ENCODE data around the gene MRGPRX2.

The MRGPRX2 gene

GRCh38 chr11:19055016-19055415 is 5.5 kb downstream of the MRGPRX2 start:
- H3K36me3 Mint-ChIP-seq, result no peaks in the 10 kb centered on the region
- H3K27ac Mint-ChIP-seq, result no peak overlapping the region
- no peaks in the 10 kb centered on the region for H3K4me1 Mint-ChIP-seq
- ATAC-seq (ENCODE audit: low read depth) (no peak), DNase-seq (ENCODE audit: low spot score in 2 of 2) (no peak)
- peaks cover 4% of the 10 kb centered on the region for H3K27me3 Mint-ChIP-seq
- H3K4me3 Mint-ChIP-seq, result no peak overlapping the region
- H3K9me3 Mint-ChIP-seq, result peaks cover 6% of the 10 kb centered on the region

GRCh38 chr11:19053909-19054308 is 6.6 kb downstream of the MRGPRX2 start:
- no peak for ATAC-seq (ENCODE audit: low read depth)
- no peak overlapping the region for H3K27ac Mint-ChIP-seq
- H3K27me3 Mint-ChIP-seq, result peaks cover 4% of the 10 kb centered on the region
- DNase-seq (ENCODE audit: low spot score in 2 of 2), result no peak
- no peaks in the 10 kb centered on the region for H3K36me3 Mint-ChIP-seq
- H3K4me1 Mint-ChIP-seq, result no peaks in the 10 kb centered on the region
- H3K9me3 Mint-ChIP-seq, result peaks cover 6% of the 10 kb centered on the region
- H3K4me3 Mint-ChIP-seq, result no peak overlapping the region

- peaks cover 6% of the 10 kb centered on the region for H3K9me3 Mint-ChIP-seq
- DNase-seq (ENCODE audit: low spot score in 2 of 2) (no peak), ATAC-seq (ENCODE audit: low read depth) (no peak)
- no peak overlapping the region for H3K4me3 Mint-ChIP-seq
- peaks cover 4% of the 10 kb centered on the region for H3K27me3 Mint-ChIP-seq
- no peaks in the 10 kb centered on the region for H3K36me3 Mint-ChIP-seq
- no peaks in the 10 kb centered on the region for H3K4me1 Mint-ChIP-seq
- no peak overlapping the region for H3K27ac Mint-ChIP-seq
Measured at GRCh38 chr11:19050281-19050680, 10.2 kb downstream of the MRGPRX2 start.

- ATAC-seq (ENCODE audit: low read depth) (no peak), DNase-seq (ENCODE audit: low spot score in 2 of 2) (no peak)
- Mint-ChIP-seq H3K36me3 (no peaks in the 10 kb centered on the region), H3K4me1 (no peaks in the 10 kb centered on the region), H3K27me3 (peaks cover 7% of the 10 kb centered on the region), H3K4me3 (no peak overlapping the region), H3K27ac (no peak overlapping the region), H3K9me3 (peaks cover 7% of the 10 kb centered on the region)
Measured at GRCh38 chr11:19049351-19049750, 11.2 kb downstream of the MRGPRX2 start.

- Mint-ChIP-seq H3K4me1 (no peaks in the 10 kb centered on the region), H3K36me3 (no peaks in the 10 kb centered on the region), H3K27ac (no peak overlapping the region), H3K27me3 (peaks cover 11% of the 10 kb centered on the region), H3K4me3 (no peak overlapping the region), H3K9me3 (peaks cover 14% of the 10 kb centered on the region)
- no peak for ATAC-seq (ENCODE audit: low read depth)
- no peak for DNase-seq (ENCODE audit: low spot score in 2 of 2)
Measured at GRCh38 chr11:19040051-19040450, 20.5 kb downstream of the MRGPRX2 start.

- Mint-ChIP-seq H3K27ac (no peak overlapping the region), H3K9me3 (peaks cover 12% of the 10 kb centered on the region), H3K27me3 (peaks cover 7% of the 10 kb centered on the region), H3K4me1 (no peaks in the 10 kb centered on the region), H3K4me3 (no peak overlapping the region), H3K36me3 (no peaks in the 10 kb centered on the region)
- ATAC-seq (ENCODE audit: low read depth) (no peak), DNase-seq (ENCODE audit: low spot score in 2 of 2) (no peak)
Measured at GRCh38 chr11:19039409-19039808, 21.1 kb downstream of the MRGPRX2 start.

- H3K9me3 Mint-ChIP-seq, result peaks cover 1% of the 10 kb centered on the region
- peaks cover 8% of the 10 kb centered on the region for H3K27me3 Mint-ChIP-seq
- no peak overlapping the region for H3K4me3 Mint-ChIP-seq
- ATAC-seq (ENCODE audit: low read depth), result no peak
- no peak for DNase-seq (ENCODE audit: low spot score in 2 of 2)
- no peaks in the 10 kb centered on the region for H3K36me3 Mint-ChIP-seq
- H3K27ac Mint-ChIP-seq, result no peak overlapping the region
- H3K4me1 Mint-ChIP-seq, result no peaks in the 10 kb centered on the region
Measured at GRCh38 chr11:19032990-19033389, 27.5 kb downstream of the MRGPRX2 start.

- H3K36me3 Mint-ChIP-seq, result no peaks in the 10 kb centered on the region
- no peak overlapping the region for H3K27ac Mint-ChIP-seq
- H3K4me3 Mint-ChIP-seq, result no peak overlapping the region
- H3K27me3 Mint-ChIP-seq, result peaks cover 20% of the 10 kb centered on the region
- DNase-seq (ENCODE audit: low spot score in 2 of 2) (no peak), ATAC-seq (ENCODE audit: low read depth) (no peak)
- H3K4me1 Mint-ChIP-seq, result no peaks in the 10 kb centered on the region
- peaks cover 4% of the 10 kb centered on the region for H3K9me3 Mint-ChIP-seq
Measured at GRCh38 chr11:19027829-19028595, 32.5 kb downstream of the MRGPRX2 start.

- no peak for DNase-seq (ENCODE audit: low spot score in 2 of 2)
- H3K4me3 Mint-ChIP-seq, result no peak overlapping the region
- H3K9me3 Mint-ChIP-seq, result peaks cover 4% of the 10 kb centered on the region
- H3K27ac Mint-ChIP-seq, result no peak overlapping the region
- peaks cover 20% of the 10 kb centered on the region for H3K27me3 Mint-ChIP-seq
- no peak for ATAC-seq (ENCODE audit: low read depth)
- H3K4me1 Mint-ChIP-seq, result no peaks in the 10 kb centered on the region
- H3K36me3 Mint-ChIP-seq, result no peaks in the 10 kb centered on the region
Measured at GRCh38 chr11:19026862-19027261, 33.7 kb downstream of the MRGPRX2 start.

- no peak overlapping the region for H3K27ac Mint-ChIP-seq
- H3K4me3 Mint-ChIP-seq, result no peak overlapping the region
- peaks cover 3% of the 10 kb centered on the region for H3K9me3 Mint-ChIP-seq
- DNase-seq (ENCODE audit: low spot score in 2 of 2) (no peak), ATAC-seq (ENCODE audit: low read depth) (no peak)
- no peaks in the 10 kb centered on the region for H3K36me3 Mint-ChIP-seq
- no peaks in the 10 kb centered on the region for H3K4me1 Mint-ChIP-seq
- peaks cover 19% of the 10 kb centered on the region for H3K27me3 Mint-ChIP-seq
Measured at GRCh38 chr11:19025481-19026406, 34.8 kb downstream of the MRGPRX2 start.

- no peak for DNase-seq (ENCODE audit: low spot score in 2 of 2)
- no peaks in the 10 kb centered on the region for H3K9me3 Mint-ChIP-seq
- ATAC-seq (ENCODE audit: low read depth), result no peak
- H3K4me3 Mint-ChIP-seq, result no peak overlapping the region
- H3K4me1 Mint-ChIP-seq, result no peaks in the 10 kb centered on the region
- H3K27ac Mint-ChIP-seq, result no peak overlapping the region
- peaks cover 11% of the 10 kb centered on the region for H3K27me3 Mint-ChIP-seq
- H3K36me3 Mint-ChIP-seq, result no peaks in the 10 kb centered on the region
Measured at GRCh38 chr11:19020831-19021230, 39.7 kb downstream of the MRGPRX2 start.

- Mint-ChIP-seq H3K9me3 (no peaks in the 10 kb centered on the region), H3K36me3 (no peaks in the 10 kb centered on the region), H3K4me3 (no peak overlapping the region), H3K4me1 (no peaks in the 10 kb centered on the region), H3K27ac (no peak overlapping the region), H3K27me3 (peaks cover 6% of the 10 kb centered on the region)
- DNase-seq (ENCODE audit: low spot score in 2 of 2), result no peak
- ATAC-seq (ENCODE audit: low read depth), result no peak
Measured at GRCh38 chr11:19018901-19019300, 41.6 kb downstream of the MRGPRX2 start.

- Mint-ChIP-seq H3K4me3 (no peak overlapping the region), H3K27ac (no peak overlapping the region), H3K9me3 (peaks cover 13% of the 10 kb centered on the region), H3K36me3 (no peaks in the 10 kb centered on the region), H3K4me1 (no peaks in the 10 kb centered on the region), H3K27me3 (peaks cover 2% of the 10 kb centered on the region)
- DNase-seq (ENCODE audit: low spot score in 2 of 2) (no peak), ATAC-seq (ENCODE audit: low read depth) (no peak)
Measured at GRCh38 chr11:19013181-19013857, 47.2 kb downstream of the MRGPRX2 start.

- no peak for DNase-seq (ENCODE audit: low spot score in 2 of 2)
- no peaks in the 10 kb centered on the region for H3K4me1 Mint-ChIP-seq
Measured at GRCh38 chr11:19012636-19013035, 47.9 kb downstream of the MRGPRX2 start.

More at GRCh38 chr11:19012636-19013035, 47.9 kb downstream of the MRGPRX2 start:
- H3K9me3 Mint-ChIP-seq, result peaks cover 20% of the 10 kb centered on the region
- no peaks in the 10 kb centered on the region for H3K36me3 Mint-ChIP-seq
- no peak overlapping the region for H3K27ac Mint-ChIP-seq
- H3K4me3 Mint-ChIP-seq, result no peak overlapping the region
- peaks cover 2% of the 10 kb centered on the region for H3K27me3 Mint-ChIP-seq
- ATAC-seq (ENCODE audit: low read depth), result no peak

Measured in memory B cell (primary cell).